ENCODE results near the gene AACS.

The AACS gene

DNA sequence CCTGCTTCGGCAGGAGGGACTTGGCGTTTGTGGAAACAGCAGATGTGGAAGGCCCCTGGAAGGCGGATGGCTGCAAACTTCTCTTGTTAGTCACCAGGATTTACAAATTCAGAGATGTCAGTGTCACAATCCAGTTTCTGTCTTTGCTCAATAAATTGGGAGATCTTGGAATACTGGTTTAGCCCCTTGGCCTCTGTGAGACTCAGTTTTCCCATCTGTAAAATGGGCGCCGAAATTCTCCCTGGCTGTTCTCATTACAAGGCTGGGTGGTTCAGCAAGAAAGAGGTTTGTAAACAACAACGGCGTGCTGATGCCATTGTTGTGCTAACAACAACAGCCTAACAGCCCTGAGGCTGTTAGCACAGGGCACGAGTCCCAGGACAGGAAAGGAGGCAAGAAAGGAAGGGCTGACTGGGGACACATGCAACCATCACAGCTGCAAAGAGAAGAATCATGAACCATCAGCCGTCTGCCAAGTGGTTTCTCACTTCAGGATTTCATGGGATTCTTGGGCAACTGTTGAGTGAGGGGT, 127.5 kb downstream of the AACS start:
- TF ChIP-seq ZNF274 (IDR thresholded peaks at IDR 0.05; ENCODE audit: low read depth, low read length) = no peak
- H3K4me3 ChIP-seq (ENCODE audit: low read length) = no peak overlapping the region
